Mucosa of descending colon (tissue), 3 donors: Measurements from ENCODE around the gene ARAP2. TPM values are rescaled to one million over a fixed set of nuclear protein-coding genes. Genes with fewer than 3 reads are reported as not detected.
"Not testable (repeated sequence)": the region's sequence is repeated elsewhere in the genome, so short reads cannot be mapped to it uniquely, and the experiment has no call there.

Source experiments
- ATAC-seq: fragments of 200-7000 bp; cut with Tn5 transposase; one replicate; pipeline ENCODE4 v1.9.1; 2020; ENCODE audit warnings: mild to moderate bottlenecking, moderate library complexity
- DNase-seq, 3 donors: peaks; one replicate each; pipeline ENCODE4 v3.0.0-alpha.2; 2020
- H3K36me3 ChIP-seq: fragments of 200-600 bp; one replicate; pipeline ENCODE4 v1.8.0; 2021; ENCODE audit warnings: low read depth, mild to moderate bottlenecking
- H3K4me1 ChIP-seq: fragments of 200-600 bp; one replicate; pipeline ENCODE4 v1.8.0; 2021; ENCODE audit warnings: low read depth, mild to moderate bottlenecking
- H3K4me3 ChIP-seq: fragments of 200-600 bp; one replicate; pipeline ENCODE4 v1.8.0; 2021; ENCODE audit warnings: mild to moderate bottlenecking
- H3K9me3 ChIP-seq: fragments of 200-600 bp; one replicate; pipeline ENCODE4 v1.8.0; 2021; ENCODE audit warnings: mild to moderate bottlenecking
- intact Hi-C, 2 donors: fragments of 100-400 bp; cut with DNase I in 1 of 2; cut with micrococcal nuclease in 1 of 2; formaldehyde crosslinking; loops; one replicate each; pipeline versions ENCODE4 v1.11.0 to v1.11.1; 2022; cut with DNase I, micrococcal nuclease
- total RNA-seq, 3 donors: library from RNA; stranded (reverse); fragmentation: NEBNext Ultra II Directional in 2 of 3; extraction: Animal tissue kit (Norgen Biotek cat#: 25700) in 2 of 3; gene quantifications; one replicate each; pipeline versions ENCODE4 v1.2.1 to v1.2.4, GENCODE V29; 2021 to 2023
- TF ChIP-seq, protein P1 (sequence below): fragments of 200-600 bp; IDR thresholded peaks from one replicate; pipeline ENCODE4 v1.8.0; 2022; ENCODE audit warnings: antibody characterized with exemption, mild to moderate bottlenecking
- donor health status: DM: no; HTN: no; CAD: no; lungs with moderate emphysema.
- donor health status: DM: no; HTN: no; CAD: no.
- donor health status: DM: no; HTN: yes; CAD: no.

ARAP2 gene
- total RNA-seq, 3 donors from 2014 or later, result 21.7 to 27.9 (median 22.5) TPM

DNA sequence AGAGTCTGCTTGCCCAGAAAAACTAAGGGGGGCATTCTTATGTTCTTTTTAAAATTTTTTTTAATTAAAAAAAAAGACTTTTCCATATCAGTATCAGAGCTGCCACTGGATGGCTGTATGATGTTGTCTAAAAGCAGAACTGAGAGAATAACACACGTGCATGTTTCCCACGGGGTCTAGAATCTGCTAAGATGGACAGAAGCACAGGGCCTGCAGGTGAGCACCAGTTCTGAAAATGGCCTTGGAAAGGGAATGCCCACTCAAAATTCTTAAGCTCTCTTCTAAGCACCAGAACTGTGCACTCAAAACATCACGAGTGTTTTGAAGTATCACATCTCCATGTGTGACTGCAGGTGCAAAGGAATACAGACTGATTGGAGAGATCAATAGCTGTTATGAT lies 61.1 kb downstream of the ARAP2 start:
- intact Hi-C loops, result no loop called here
- no peak for DNase-seq
- no peak for ATAC-seq

DNA sequence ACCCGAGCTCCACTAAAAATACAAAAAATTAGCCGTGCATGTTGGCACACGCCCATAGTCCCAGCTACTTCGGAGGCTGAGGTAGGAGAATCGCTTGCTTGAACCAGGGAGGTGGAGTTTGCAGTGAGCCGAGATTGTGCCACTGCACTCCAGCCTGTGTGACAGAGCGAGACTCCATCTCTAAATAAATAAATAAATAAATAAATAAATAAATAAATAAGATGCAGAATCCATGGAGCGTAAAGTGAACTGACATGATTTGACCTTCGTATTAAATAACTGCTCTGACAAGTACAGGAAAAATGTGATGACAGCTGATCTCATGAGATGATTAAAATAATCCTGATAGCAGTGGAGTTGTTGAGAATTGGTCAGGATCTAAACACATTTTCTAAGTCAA lies 62.0 kb downstream of the ARAP2 start:
- H3K36me3 ChIP-seq, DNase-seq, ATAC-seq, H3K4me3 ChIP-seq, H3K9me3 ChIP-seq, H3K4me1 ChIP-seq, intact Hi-C loops: not testable (repeated sequence)

More for the DNA sequence above, 61.1 kb downstream of the ARAP2 start:
- no peak overlapping the region for H3K4me3 ChIP-seq
- H3K9me3 ChIP-seq, result no peaks in the 10 kb centered on the region
- H3K36me3 ChIP-seq, result no peaks in the 10 kb centered on the region
- TF ChIP-seq, protein P1, sequence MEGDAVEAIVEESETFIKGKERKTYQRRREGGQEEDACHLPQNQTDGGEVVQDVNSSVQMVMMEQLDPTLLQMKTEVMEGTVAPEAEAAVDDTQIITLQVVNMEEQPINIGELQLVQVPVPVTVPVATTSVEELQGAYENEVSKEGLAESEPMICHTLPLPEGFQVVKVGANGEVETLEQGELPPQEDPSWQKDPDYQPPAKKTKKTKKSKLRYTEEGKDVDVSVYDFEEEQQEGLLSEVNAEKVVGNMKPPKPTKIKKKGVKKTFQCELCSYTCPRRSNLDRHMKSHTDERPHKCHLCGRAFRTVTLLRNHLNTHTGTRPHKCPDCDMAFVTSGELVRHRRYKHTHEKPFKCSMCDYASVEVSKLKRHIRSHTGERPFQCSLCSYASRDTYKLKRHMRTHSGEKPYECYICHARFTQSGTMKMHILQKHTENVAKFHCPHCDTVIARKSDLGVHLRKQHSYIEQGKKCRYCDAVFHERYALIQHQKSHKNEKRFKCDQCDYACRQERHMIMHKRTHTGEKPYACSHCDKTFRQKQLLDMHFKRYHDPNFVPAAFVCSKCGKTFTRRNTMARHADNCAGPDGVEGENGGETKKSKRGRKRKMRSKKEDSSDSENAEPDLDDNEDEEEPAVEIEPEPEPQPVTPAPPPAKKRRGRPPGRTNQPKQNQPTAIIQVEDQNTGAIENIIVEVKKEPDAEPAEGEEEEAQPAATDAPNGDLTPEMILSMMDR, result no peak
- no peaks in the 10 kb centered on the region for H3K4me1 ChIP-seq

DNA sequence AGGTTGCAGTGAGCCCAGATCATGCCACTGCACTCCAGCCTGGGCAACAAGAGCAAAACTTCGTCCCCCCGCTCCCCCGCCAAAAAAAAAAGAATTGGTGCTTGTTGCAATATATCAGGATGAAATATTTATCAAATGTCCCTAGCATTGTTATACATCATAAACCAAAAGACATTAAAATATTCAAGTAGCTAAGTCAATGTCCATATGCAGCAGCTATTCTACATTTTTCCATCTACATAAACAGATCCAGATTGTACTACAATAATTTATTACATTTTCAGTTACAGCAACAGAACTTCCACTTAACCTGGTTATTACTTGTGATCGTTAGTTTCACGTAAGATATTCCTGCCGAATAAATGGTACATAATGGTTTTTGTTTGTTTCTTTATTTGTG lies 64.1 kb downstream of the ARAP2 start:
- Histone ChIP-seq H3K4me1 (no peaks in the 10 kb centered on the region), H3K36me3 (no peaks in the 10 kb centered on the region), H3K4me3 (no peak overlapping the region), H3K9me3 (no peaks in the 10 kb centered on the region)
- TF ChIP-seq, protein P1, result no peak
- intact Hi-C loops, result no loop called here
- ATAC-seq, result no peak
- DNase-seq, result no peak

DNA sequence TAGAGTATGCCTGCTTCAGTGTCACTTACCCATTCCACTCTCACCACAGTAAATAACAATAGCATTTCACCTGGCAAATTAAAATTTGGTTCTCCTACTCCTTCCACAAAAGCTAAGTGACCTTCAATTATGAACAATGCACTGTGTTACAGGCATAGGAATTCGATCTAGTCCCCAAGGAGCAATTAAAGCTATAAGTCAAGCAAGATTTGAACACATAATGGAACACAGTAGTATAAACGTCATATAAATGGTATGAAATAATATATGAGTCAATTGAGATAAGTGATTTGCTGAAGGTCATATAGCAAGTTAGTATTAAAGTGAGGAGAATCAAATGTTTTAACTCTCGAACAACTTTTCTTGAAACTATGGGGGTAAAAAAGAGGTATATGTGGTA lies 65.8 kb downstream of the ARAP2 start:
- TF ChIP-seq, protein P1, result no peak
- intact Hi-C loops, result no loop called here
- Histone ChIP-seq H3K4me3 (no peak overlapping the region), H3K9me3 (no peaks in the 10 kb centered on the region), H3K36me3 (no peaks in the 10 kb centered on the region), H3K4me1 (no peaks in the 10 kb centered on the region)
- DNase-seq (no peak), ATAC-seq (no peak)

DNA sequence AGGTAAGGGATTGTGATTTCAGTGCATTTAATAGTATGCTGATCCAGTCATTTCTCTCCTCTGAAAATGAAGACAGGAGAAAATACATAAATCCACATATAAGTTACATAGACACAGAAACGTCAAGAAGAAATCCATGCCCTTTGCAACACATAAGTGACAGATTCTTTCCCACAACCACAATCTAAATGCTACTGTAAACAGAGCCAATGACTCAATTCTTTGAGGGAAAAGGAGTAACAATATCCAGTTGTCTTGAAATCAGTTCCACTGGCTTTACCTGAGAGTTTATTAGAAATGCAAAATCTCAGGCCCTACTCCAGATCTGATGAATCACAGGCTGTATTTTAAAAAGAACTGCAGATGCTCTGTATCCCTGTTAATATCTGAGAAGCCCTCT lies 66.4 kb downstream of the ARAP2 start:
- H3K4me1 ChIP-seq, result no peaks in the 10 kb centered on the region
- intact Hi-C loops, result no loop called here
- no peaks in the 10 kb centered on the region for H3K9me3 ChIP-seq
- DNase-seq (no peak), ATAC-seq (no peak)
- no peak overlapping the region for H3K4me3 ChIP-seq
- no peaks in the 10 kb centered on the region for H3K36me3 ChIP-seq
- TF ChIP-seq, protein P1, result no peak

DNA sequence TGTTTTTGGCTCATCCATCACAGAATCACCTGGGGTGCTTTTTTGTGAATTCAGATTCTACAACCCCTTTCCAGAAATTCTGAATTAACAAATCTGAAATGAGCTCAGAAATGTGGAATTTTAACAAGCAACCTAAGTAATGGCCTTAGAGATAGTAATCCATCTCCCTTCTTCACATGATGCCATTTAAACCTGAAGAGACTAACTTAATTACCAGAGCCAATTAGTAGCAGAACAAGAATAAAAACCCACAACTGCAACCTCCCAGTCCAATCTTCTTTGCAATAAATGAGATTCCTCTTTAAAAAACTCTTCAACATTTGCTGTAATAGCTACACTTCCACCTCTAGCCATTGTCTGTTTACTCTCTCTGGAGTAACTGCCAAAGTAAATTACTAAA lies 69.7 kb downstream of the ARAP2 start:
- TF ChIP-seq, protein P1, result no peak
- Histone ChIP-seq H3K4me1 (no peaks in the 10 kb centered on the region), H3K9me3 (no peaks in the 10 kb centered on the region), H3K36me3 (no peaks in the 10 kb centered on the region), H3K4me3 (no peak overlapping the region)
- intact Hi-C loops, result no loop called here
- DNase-seq (no peak), ATAC-seq (no peak)
